Keratinocyte (primary cell): ENCODE data around the gene ZFYVE16. TPM values are rescaled to one million over a fixed set of nuclear protein-coding genes. Genes with fewer than 3 reads are reported as not detected.

Experiments
- DNase-seq: peaks from one replicate; pipeline ENCODE4 v3.0.0-alpha.2; 2011; ENCODE audit warnings: low read depth, missing footprints, low spot score
- FAIRE-seq: peaks from 2 replicates; lab custom pipeline; 2011; peaks lifted over from hg19 to GRCh38; lab: Jason Lieb, UNC
- H2AFZ ChIP-seq: 2 replicates; pipeline ENCODE4 v1.6.0; 2012; ENCODE audit warnings: low read length, control low read depth, inconsistent platforms; ENCODE audit not compliant: control insufficient read depth
- H3K27ac ChIP-seq: 2 replicates; pipeline ENCODE4 v1.5.1; 2011; ENCODE audit warnings: low read length; ENCODE audit not compliant: control insufficient read depth, insufficient read depth
- H3K27me3 ChIP-seq: 3 replicates; pipeline ENCODE4 v1.6.0; 2011; ENCODE audit warnings: low read length; ENCODE audit not compliant: control insufficient read depth, insufficient read depth; ENCODE audit errors: extremely low read depth
- H3K36me3 ChIP-seq, 2 experiments: 2 replicates in 1 of 2; 3 replicates in 1 of 2; pipeline ENCODE4 v1.5.1; 2011; ENCODE audit warnings: low read length in 2 of 2, mild to moderate bottlenecking in 1 of 2; ENCODE audit not compliant: control insufficient read depth in 2 of 2, insufficient read depth in 2 of 2; ENCODE audit errors: extremely low read depth in 1 of 2
- H3K4me1 ChIP-seq: 3 replicates; pipeline ENCODE4 v1.5.1; 2011; ENCODE audit warnings: low read length; ENCODE audit not compliant: control insufficient read depth, insufficient read depth; ENCODE audit errors: extremely low read depth
- H3K4me2 ChIP-seq: 3 replicates; pipeline ENCODE4 v1.6.0; 2011; ENCODE audit warnings: low read depth, low read length; ENCODE audit not compliant: control insufficient read depth, insufficient read depth; ENCODE audit errors: extremely low read depth
- H3K4me3 ChIP-seq, 3 experiments: fragments of 200-600 bp in 1 of 3; sonication (generic) in 1 of 3; 2 replicates in 2 of 3; 3 replicates in 1 of 3; pipeline ENCODE4 v1.5.1; 2011 to 2016; ENCODE audit warnings: low read length in 3 of 3, mild to moderate bottlenecking in 3 of 3, control low read depth in 2 of 3, inconsistent platforms in 1 of 3, low read depth in 1 of 3, mixed read lengths in 1 of 3, mixed run types in 1 of 3, moderate library complexity in 1 of 3; ENCODE audit not compliant: control insufficient read depth in 2 of 3, insufficient read depth in 2 of 3; ENCODE audit errors: extremely low read depth in 1 of 3
- H3K79me2 ChIP-seq: 2 replicates; pipeline ENCODE4 v1.6.0; 2012; ENCODE audit warnings: low read length; ENCODE audit not compliant: control insufficient read depth, insufficient read depth
- H3K9ac ChIP-seq: 3 replicates; pipeline ENCODE4 v1.6.0; 2011; ENCODE audit warnings: low read length; ENCODE audit not compliant: control insufficient read depth, insufficient read depth; ENCODE audit errors: extremely low read depth
- H3K9me1 ChIP-seq: 3 replicates; pipeline ENCODE4 v1.6.0; 2011; ENCODE audit warnings: low read length; ENCODE audit not compliant: control insufficient read depth, insufficient read depth; ENCODE audit errors: extremely low read depth
- H3K9me3 ChIP-seq: 2 replicates; pipeline ENCODE4 v1.5.1; 2012; ENCODE audit warnings: low read depth, low read length; ENCODE audit not compliant: control insufficient read depth
- H4K20me1 ChIP-seq: 3 replicates; pipeline ENCODE4 v1.6.0; 2011; ENCODE audit warnings: low read length; ENCODE audit not compliant: control insufficient read depth, insufficient read depth; ENCODE audit errors: extremely low read depth
- EZH2 ChIP-seq: IDR thresholded peaks from one replicate; pipeline ENCODE4 v1.6.1; 2012; ENCODE audit warnings: inconsistent platforms, mild to moderate bottlenecking, low read length, moderate library complexity
- dilution Hi-C: fragments of 300-500 bp; cut with MboI; formaldehyde crosslinking; loops from one replicate; pipeline ENCODE4 v1.7.0; 2020; ENCODE audit warnings: low sequenced_read_pairs; ENCODE audit not compliant: extremely low pct_ligation_motif_present
- polyA plus RNA-seq, 5 experiments: library from polyadenylated mRNA; depleted of rRNA in 3 of 5; stranded (reverse) in 3 of 5; stranded (forward) in 1 of 5; unstranded in 1 of 5; fragments of >200 nt; gene quantifications; 1 replicate in 1 of 5; 2 replicates in 3 of 5; 3 replicates in 1 of 5; pipeline versions ENCODE4 v1.2.1 to v1.2.3, GENCODE V29; 2011 to 2012; ENCODE audit warnings: missing spikeins in 2 of 5, low read depth in 1 of 5, low replicate concordance in 1 of 5
- TF ChIP-seq, protein P1 (sequence below), 3 experiments: IDR thresholded peaks in 1 of 3; conservative IDR thresholded peaks in 1 of 3; optimal IDR thresholded peaks in 1 of 3; 2 replicates in 2 of 3; 3 replicates in 1 of 3; pipeline versions ENCODE3 to v1.5.1; 2011; ENCODE audit warnings: low read length in 3 of 3, mild to moderate bottlenecking in 3 of 3, moderate library complexity in 2 of 3, control low read depth in 1 of 3, inconsistent platforms in 1 of 3; ENCODE audit not compliant: insufficient read depth in 2 of 3; ENCODE audit errors: extremely low read depth in 1 of 3

The ZFYVE16 gene
- polyA plus RNA-seq, 1 donor (not counting 4 experiments of a cell fraction or from before 2014, with no cell fraction given), result 13.5 TPM

DNA sequence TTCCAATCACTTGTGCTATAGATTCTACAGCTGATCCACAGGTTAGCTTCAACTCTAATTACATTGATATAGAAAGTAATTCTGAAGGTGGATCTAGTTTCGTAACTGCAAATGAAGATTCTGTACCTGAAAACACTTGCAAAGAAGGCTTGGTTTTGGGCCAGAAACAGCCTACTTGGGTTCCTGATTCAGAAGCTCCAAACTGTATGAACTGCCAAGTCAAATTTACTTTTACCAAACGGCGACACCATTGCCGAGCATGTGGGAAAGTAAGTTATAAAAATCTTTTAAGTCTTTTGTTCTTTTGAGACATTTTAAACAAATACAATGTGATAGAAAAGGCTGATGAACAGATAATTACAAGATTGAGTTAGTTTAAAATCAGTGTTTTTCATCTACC is 30.9 kb downstream of the ZFYVE16 start:
- no peaks in the 10 kb centered on the region for H3K4me1 ChIP-seq
- no peaks in the 10 kb centered on the region for H3K79me2 ChIP-seq
- DNase-seq (no peak), FAIRE-seq (no peak)
- no peaks in the 10 kb centered on the region for H3K9me3 ChIP-seq
- H3K27ac ChIP-seq, result no peak overlapping the region
- no peak for TF ChIP-seq EZH2
- TF ChIP-seq, protein P1, sequence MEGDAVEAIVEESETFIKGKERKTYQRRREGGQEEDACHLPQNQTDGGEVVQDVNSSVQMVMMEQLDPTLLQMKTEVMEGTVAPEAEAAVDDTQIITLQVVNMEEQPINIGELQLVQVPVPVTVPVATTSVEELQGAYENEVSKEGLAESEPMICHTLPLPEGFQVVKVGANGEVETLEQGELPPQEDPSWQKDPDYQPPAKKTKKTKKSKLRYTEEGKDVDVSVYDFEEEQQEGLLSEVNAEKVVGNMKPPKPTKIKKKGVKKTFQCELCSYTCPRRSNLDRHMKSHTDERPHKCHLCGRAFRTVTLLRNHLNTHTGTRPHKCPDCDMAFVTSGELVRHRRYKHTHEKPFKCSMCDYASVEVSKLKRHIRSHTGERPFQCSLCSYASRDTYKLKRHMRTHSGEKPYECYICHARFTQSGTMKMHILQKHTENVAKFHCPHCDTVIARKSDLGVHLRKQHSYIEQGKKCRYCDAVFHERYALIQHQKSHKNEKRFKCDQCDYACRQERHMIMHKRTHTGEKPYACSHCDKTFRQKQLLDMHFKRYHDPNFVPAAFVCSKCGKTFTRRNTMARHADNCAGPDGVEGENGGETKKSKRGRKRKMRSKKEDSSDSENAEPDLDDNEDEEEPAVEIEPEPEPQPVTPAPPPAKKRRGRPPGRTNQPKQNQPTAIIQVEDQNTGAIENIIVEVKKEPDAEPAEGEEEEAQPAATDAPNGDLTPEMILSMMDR (optimal IDR thresholded peaks at IDR 0.05 in 1 of 3, IDR thresholded peaks at IDR 0.05 in 1 of 3, conservative IDR thresholded peaks at IDR 0.05 in 1 of 3; ENCODE audit: extremely low read depth in 1 of 3, insufficient read depth in 2 of 3, low read length in 3 of 3), result no peak
- H2AFZ ChIP-seq, result no peak overlapping the region
- no peaks in the 10 kb centered on the region for H3K27me3 ChIP-seq
- H4K20me1 ChIP-seq, result no peaks in the 10 kb centered on the region
- no peak overlapping the region for H3K9ac ChIP-seq
- peaks cover 3 to 7% of the 10 kb centered on the region in 2 experiments for H3K36me3 ChIP-seq
- no peak overlapping the region for H3K4me2 ChIP-seq
- dilution Hi-C loops, result no loop called here
- no peak overlapping the region for H3K4me3 ChIP-seq
- no peaks in the 10 kb centered on the region for H3K9me1 ChIP-seq

DNA sequence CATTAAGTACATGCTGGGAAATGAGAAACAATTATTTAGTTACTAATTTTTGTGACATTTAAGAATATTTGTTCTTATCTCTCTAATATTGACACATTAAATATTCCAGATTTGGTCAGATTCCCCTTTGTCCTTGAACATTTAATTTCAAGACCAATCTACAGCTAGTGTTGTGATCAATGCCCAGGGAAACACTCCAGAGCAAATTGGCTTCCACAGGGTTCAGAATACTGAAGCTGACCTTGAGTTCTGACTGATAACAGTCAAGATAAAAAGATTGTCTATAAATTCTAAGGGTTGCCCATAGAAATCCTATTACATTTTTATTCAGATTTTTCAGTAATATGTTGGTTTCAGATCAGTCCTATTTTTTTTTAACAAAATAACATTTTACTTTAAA is 31.3 kb downstream of the ZFYVE16 start:
- Histone ChIP-seq H2AFZ (no peak overlapping the region), H3K9me1 (no peaks in the 10 kb centered on the region), H3K4me2 (no peak overlapping the region), H3K9me3 (no peaks in the 10 kb centered on the region), H3K36me3 (peaks cover 3 to 7% of the 10 kb centered on the region in 2 experiments), H3K79me2 (no peaks in the 10 kb centered on the region), H3K4me1 (no peaks in the 10 kb centered on the region), H3K27me3 (no peaks in the 10 kb centered on the region), H3K27ac (no peak overlapping the region), H4K20me1 (no peaks in the 10 kb centered on the region), H3K4me3 (no peak overlapping the region), H3K9ac (no peak overlapping the region)
- FAIRE-seq, result no peak
- no peak for DNase-seq
- dilution Hi-C loops, result no loop called here
- no peak for TF ChIP-seq EZH2
- TF ChIP-seq, protein P1 (optimal IDR thresholded peaks at IDR 0.05 in 1 of 3, IDR thresholded peaks at IDR 0.05 in 1 of 3, conservative IDR thresholded peaks at IDR 0.05 in 1 of 3; ENCODE audit: extremely low read depth in 1 of 3, insufficient read depth in 2 of 3, low read length in 3 of 3), result no peak
